Measurements from ENCODE around the gene TELO2.

TELO2 gene

DNA sequence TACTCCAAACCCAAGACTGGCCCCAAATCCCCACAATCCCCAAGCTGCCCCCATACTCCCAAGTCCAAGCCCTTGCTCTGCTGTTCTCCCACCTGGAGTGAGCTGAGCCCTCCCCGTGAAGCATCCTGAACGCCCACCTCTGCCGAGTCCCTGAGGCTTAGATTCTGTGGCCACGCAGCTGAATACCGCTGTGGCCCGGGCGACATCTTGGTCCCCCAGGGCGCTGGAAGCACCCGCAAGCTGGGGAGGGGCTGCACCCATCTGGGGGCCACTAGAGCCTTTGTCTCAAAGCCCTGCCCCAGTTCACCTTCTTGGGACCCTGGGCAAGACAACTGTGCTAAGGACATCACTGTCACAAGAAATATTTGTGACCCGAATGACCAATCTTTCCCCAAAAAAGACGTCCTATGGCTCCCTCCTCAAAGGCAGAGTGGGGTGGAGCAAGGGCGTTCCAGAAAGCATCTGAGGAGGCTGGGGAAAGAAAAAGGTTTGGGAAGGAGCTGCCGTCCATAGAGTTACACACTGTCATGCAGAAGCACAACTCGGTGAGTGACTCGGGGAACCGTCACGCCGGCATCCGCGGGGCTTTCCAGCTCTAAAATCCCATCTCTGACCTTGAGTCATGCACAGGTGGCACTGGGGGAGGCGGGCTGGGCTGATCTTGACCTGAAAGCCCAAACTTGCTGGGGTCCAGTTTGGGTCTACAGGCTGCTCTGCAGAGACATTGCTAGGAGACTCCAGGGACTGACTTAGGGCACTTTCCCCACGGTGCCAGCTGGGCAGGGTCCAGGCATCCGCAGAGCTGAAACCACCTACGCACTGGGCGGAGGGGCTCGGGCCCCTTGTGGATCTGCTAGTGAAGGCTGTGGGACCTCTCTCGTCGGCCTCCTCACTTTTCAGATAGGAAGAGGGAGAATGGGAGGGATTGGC is 11.0 kb upstream of the TELO2 start:
- DNase-seq: no peak

DNA sequence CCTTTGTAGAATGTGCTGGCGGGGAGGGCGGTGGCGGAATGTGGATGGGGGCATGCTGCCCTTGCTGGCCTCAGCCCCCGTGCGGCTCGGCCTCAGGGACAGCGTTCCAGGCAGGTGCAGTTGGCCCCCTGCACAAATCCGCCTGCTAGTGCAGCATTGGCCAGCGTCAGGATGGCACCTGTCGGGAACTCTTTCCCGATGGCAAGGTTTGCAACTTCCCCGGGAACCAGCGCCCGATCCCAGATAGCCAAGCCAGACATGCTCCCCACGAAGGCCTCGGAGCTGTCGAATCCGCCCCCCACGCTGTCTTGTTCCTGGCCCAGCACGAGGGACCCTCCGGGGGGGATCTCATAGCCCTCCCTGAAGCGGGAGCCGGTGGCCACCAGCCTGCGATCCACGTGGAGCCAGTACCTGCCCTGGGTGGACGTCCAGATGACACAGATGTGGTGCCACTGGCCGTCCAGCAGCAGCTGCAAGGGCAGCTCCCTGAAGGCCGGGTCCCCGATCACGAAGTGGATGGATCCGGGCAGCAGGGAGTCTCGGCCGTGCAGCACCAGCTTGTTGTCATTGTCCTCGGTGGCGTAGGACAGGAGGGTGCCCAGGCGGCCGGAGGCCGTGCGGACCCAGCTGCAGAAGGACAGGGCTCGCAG is 7.2 kb upstream of the TELO2 start:
- DNase-seq: no peak

DNA sequence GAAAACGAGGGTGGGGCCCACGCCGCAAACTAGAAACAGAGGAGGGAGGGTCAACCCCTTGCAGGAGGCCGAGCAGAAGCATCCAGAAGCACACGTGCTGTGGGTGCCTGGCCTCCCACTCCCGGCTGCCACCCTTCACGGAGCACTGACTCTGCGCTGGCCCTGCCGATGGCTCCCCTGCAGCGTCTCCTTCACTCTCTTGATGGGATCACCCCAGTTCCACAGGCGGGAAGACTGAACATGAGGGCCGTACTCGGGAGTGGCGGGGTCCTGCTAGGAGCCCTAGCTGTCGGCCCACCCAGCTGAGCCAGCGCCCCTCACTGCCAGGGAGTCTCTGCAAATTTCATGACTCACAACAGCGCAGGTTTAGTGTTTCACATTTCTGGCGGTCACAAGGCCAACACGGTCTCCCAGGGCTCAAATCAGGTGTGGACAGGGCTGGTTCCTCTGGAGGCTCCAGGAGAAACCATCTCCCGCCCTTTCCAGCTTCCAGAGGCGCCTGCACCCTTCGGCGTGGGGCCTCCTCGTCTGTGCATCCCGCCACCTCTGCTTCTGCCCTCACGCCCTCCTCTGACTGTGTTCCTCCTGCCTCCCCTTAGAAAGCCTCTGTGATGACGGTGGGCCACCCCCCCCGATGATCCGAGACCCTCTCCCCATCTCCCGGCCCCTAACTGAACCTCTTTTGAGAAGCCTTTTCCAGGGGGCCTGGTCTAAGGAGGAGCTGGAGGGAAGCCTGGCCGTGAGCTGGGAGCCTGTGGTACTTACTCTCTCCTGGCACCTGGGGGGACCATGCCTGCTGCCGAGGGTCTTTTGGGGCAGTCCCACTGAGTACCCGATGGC is 6.4 kb upstream of the TELO2 start:
- DNase-seq: no peak

DNA sequence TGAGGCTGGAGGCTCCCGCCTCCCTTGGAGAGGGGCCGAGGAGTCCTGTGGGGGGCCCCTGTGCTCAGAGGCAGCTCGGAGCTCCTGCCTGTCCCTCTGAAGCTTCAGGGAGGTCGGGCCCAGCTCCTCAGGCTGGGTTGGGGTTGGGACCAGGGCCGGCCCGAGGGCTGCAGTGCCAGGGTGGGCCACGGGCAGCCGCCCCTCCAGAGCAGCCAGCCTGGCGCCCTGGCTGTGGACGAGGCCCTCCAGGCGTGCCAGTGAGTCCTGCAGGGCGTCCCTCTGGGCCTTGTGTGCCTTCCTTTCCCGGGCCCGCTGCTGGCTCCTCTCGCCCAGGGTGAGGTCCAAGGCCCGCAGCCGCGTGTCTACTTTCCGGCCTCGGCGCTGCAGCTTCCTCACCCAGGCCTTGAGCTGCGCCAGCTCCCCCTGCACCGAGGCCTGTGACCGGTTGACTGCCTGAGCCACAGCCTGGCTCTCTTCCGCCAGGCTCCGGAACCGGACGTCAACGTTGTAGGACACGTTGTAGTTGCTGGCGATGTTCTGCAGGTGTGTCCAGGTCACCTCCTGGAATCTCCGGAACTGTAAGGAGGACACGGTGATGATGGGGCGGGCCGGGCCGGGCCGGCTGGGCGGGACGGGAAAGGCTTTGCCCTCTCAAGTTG is 5.6 kb upstream of the TELO2 start:
- DNase-seq: no peak

DNA sequence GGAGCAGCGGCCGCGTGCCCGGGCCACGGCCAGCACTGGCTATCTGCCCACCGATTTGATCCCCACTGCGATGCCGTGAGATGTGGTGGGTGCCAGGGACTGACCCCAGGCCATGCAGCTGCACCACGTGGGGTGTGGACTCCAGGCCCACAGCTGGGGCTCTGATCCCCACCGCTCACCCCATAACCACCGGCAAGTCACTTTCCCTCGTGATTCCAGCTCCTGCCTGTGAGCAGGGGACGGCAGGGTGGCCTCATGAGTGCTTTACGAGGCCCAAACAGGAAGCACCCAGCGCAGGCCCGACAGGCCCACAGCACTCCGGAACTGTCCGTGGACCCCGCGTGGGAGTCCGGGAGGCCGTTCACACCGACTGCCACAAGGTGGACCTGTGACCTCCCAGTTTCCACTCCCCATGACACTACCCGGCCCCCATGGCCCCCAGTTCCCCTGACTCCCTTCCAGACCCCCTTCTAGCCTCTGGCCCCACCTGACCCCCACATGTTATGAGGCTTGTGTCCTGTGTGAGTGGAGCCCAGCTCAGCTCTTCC is 5.0 kb upstream of the TELO2 start:
- no peak for DNase-seq

DNA sequence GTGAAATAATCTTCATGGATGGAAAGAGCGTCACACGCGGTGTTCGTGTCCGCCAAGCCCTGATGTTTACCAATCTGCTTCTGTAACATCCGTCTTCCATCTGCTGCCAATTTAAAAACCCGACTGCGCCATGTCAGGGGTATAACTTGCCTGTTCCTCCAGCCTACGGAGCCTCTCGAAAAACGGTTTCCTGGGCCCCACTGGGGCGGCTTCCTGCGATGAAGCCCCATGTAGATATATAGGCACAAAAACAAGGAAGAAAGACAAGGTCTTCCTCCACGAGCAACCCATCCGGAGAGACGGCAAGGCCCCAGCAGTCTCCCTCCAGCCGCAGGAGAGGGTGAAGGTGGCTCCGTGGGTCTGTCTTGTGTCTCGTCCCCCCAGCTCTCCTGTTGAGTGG is 4.5 kb upstream of the TELO2 start, which contains the start of gene PTX4:
Gene PTX4 (minus strand): TSS at position 326 of the 400 bp plus-strand sequence. CDS start 35 bp downstream, at position 291.
- no peak for DNase-seq

DNA sequence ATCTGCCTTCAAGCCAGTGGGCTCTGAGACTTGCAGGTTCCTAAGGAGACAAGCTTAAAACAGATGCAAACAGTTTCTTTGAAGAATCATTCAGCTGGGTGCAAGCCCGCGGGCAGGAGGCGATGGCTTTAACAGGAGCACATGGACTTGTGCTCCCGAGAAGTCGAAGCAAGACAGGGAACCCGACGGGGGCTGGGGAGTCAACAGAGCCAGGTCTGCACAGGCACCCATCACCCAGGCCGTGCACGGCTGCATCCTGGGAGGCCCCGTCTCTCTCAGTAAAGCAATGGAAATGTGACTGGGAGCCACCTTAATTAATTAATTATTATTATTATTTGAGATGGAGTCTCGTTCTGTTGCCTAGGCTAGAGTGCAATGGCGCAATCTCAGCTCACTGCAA is 4.1 kb upstream of the TELO2 start:
- DNase-seq: no peak

DNA sequence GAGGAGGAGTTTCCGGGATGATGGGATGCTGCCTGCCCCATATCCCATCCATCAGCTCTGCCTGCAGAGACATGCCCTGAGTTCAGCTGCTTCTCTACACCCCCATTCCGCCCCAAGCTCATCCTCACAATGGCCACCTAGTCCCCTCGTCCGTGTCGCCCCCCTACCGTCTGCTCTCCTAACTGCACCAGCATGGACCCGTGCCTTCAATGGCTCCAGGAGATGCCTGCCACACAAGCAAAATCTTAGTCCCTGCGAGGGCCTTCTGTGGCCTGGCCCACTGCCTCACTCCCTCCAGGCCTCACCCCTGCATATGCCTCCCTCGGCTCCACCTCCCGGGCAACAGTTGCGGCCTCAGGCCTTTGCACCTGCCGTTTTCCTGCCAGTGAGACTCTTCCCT is 1.8 kb upstream of the TELO2 start:
- no peak for DNase-seq

DNA sequence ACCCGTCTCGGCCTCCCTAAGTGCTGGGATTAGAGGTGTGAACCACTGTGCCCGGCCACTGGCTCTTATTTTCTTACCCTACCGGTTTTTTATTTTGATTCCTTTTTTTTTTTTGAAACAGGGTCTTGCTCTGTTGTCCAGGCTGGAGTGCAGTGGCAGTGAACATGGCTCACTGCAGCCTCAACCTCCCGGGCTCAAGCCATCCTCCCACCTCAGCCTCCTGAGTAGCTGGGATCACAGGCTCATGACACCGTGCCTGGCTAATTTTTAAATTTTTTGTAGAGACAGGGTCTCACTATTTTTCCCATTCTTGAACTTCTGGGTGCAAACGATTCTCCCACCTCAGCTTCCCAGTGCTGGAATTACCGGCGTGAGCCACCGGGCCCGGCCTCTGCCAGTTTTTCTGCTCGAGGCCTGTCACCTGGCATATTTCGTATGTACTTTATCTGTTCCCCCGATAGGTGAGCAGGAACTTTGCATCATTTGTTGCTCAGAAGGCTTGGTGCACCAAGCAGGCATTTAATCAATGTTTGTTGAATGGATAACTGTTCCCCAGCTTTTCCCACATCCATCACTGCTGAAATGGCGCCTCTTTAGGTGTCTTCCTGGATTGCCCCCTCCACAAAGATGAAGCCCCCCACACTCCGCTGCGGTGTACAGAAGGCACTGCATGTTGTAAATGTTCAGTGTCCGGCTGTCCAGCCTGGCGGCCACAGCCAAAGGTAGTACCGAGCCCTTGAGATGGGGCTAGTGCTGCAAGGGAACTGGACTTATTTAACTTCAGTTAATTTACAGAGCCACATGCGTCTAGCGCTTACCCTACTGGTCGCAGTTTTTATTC is 858 bp upstream of the TELO2 start:
- no peak for DNase-seq

DNA sequence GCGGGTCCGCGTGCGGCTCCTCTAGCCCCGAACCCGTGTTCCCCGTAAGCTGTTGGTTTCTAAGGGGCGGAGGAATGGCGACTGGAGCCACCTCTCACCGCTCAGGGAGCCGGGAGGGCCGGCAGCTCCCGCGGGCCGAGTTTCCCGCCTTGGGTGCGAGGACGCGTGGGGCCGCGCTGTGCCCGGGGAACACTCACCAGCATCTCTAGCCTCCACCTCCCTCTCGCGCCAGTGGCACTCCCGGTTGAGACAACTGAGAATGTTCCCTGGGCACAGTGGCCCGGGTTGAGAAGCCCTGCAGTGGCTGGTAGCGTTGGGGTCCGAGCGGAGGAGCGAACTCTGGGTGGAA is 560 bp downstream of the TELO2 start:
- DNase-seq: no peak

DNA sequence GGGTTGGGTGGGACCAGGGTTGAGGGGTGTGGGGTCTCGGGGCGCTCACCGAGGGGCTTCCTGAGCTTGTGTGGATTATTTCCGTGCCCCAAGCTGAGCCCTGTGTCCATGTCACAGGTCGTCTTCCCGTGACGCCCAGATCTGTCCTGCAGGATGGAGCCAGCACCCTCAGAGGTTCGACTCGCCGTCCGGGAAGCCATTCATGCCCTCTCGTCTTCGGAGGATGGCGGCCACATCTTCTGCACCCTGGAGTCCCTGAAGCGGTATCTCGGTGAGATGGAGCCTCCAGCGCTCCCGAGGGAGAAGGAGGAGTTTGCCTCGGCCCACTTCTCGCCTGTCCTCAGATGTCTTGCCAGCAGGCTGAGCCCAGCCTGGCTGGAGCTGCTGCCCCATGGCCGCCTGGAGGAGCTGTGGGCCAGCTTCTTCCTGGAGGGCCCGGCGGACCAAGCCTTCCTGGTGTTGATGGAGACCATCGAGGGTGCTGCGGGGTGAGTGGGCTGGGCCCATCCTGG is 1.0 kb downstream of the TELO2 start:
- DNase-seq: no peak

DNA sequence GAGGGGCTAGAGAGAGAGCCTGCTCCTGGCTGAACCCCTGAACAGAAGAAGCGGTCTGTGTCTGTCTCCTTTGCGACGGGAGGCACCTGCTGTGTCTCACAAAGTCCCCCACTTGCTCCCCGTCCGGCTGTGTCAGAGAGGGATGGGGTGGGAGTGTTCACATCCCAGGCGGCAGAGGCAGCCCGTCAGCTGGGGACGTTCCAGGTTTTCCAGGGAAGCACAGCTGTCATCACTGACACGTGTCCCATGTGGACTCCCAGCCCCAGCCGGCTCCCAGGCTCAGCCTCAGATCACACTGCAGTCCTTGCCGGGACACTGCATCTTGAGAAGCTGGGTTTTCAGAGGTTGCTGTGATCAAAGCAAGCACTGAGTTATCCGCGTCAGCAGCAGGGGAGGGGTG is 1.6 kb downstream of the TELO2 start:
- no peak for DNase-seq

DNA sequence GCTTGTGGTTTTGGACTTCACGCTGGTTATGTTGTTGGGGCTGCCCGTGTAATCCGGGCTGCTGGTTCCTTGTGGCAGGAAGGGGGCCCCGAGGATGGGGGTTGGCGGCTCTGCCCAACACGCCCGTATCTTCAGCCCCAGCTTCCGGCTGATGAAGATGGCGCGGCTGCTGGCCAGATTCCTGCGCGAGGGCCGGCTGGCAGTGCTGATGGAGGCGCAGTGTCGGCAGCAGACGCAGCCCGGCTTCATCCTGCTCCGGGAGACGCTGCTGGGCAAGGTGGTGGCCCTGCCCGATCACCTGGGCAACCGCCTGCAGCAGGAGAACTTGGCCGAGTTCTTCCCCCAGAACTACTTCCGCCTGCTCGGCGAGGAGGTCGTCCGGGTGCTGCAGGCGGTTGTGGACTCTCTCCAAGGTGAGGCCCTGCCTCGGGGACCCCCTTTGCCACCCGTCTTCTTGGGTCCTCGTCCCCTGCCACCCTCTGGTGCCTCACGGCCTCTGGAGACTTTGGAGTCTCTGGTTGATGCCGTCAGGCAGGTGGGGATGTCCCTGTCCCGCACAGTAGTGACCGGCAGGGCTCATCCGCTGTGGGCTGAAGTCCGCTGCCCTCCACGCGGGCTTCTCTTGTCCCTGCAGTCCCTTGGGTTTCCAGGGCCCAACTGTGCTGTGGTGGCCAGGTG is 2.2 kb downstream of the TELO2 start:
- DNase-seq: no peak

DNA sequence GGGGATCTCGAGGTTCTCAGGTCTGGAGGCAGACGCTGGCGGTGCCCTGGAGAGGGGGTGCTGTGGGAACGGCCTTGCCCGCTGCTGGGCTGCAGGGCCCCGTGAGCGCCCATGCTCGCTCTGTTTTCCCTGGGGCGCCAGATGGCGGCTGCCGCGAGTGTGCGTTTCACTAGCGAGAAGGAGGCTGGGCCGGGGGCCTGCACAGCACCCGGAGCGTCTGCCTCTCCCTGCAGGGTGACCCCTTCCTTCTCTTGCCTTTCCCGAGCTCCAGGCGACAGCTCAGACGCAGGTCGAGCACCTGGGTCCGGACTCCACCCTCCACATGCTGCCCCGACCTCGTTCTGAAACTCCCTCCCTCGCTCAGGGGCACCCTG is 2.7 kb downstream of the TELO2 start:
- DNase-seq: no peak

DNA sequence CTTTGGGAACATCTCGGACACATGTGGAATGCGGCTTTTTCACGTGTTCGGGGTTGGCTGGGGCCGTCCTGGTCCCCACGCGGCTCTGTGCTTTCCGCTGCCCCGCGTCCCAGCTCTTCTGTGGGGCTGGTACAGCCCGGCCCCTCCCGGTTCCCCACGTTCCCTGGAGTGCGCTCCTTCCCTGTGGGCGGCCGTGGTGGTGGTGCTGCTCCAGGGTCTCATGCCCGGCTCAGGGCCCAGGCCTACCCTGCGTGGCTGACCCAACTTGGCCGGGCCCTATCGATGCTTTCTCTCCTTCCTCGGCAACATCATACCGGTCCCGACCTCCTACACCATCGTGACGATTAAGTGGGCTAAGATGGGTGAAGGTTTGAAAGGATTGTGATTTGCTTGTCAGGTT is 3.3 kb downstream of the TELO2 start:
- DNase-seq: no peak

DNA sequence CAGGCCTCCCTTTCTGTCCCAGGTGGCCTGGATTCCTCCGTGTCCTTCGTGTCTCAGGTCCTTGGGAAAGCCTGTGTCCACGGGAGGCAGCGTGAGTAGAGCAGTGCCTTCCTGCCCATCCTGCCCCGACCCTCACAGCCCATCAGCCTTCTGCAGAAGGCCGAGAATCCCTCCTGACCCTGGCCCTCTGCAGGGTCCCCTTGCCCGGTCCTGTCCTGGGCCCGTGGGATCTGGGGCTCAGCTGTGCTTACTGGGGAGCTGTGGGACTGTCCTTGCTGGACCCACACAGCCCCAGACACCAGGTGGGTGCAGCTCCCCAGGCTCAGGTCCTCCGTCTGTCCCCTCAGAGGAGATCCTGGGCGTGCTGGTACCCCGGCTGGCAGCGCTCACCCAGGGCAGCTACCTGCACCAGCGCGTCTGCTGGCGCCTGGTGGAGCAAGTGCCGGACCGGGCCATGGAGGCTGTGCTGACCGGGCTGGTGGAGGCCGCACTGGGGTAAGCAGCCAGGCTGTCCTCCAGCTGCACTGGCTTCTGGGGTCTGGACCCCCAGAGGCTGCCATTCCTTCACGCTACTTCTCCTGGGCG is 3.9 kb downstream of the TELO2 start:
- DNase-seq: no peak

DNA sequence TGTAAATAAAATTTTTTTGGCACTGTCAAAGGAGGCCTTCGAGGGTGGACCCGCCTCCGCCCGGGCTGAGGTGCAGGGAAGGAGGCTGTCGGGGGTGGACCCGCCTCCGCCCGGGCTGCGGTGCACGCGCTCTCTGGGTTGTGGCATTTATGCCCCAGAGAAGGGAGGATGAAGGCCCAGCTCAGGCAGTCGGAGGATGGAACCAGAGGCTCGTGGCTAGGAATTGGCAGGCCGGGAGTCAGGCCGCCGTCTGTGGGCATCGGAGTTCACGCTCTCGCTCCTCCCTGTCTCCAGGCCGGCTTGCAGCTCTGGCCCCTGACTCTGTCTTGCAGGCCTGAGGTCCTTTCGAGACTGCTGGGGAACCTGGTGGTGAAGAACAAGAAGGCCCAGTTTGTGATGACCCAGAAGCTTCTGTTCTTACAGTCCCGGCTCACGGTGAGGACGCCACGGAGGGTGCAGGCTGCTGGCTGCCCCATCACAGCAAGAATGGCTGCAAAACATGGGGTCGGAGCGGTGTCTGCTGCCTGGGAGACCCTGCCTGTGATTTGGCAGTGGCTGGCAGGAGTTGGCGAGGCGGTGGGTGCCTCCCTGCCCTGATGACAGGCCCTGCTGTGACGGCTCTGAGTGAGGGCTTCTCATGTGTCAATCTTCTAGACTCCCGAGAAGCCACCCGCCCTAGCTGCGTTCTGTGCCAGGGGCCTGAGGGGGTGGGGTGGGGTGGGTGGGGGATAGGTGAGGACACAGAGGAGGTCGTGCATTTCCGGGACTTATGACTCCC is 5.9 kb downstream of the TELO2 start:
- DNase-seq: no peak

DNA sequence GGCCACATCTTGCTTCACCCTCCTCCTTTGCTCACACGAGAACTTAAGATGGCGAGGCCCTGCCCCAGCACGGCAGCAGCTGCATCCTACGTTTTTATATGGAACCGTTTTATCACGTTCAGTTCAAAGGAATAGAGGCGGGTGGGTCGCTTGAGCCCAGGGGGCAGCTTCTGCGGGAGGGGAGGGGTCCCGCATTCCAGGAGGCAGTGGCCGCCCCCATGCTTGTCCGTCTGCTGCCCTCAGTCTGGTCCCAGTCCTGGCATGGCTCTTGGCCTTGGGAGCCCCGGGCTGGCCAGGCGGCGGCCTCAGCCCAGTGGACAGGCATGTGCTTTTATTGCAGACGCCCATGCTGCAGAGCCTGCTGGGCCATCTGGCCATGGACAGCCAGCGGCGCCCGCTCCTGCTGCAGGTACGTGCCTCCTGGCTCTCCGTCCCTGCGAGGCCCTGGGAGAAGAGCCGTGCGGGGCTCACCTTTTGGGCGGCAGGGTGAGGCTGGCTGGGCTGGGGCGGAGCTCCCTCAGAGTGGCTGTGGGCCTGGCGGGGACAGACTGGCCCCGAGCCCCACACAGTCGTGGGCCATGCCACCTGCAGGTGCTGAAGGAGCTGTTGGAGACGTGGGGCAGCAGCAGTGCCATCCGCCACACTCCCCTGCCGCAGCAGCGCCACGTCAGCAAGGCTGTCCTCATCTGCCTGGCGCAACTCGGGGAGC is 6.8 kb downstream of the TELO2 start:
- no peak for DNase-seq

All from NCI-H2029 treated with DMSO at 0.1 percent for 48 hours (cell line).